HG03565 (cell line): ENCODE data around the gene TDRD12.

ENCODE experiments used
- ATAC-seq: cut with Tn5 transposase; IDR thresholded peaks from one replicate; pipeline ENCODE4 v1.9.1; 2021; ENCODE audit warnings: mild to moderate bottlenecking, moderate library complexity; ENCODE audit not compliant: unreplicated experiment

TDRD12 gene

GRCh38 chr19:32719611-32720059 is at the start of gene TDRD12:
Gene TDRD12 (plus strand): TSS chr19:32719767. CDS start chr19:32720073, 306 bp downstream.
- no peak for ATAC-seq

GRCh38 chr19:32671883-32672593 is 47.5 kb upstream of the TDRD12 start:
- no peak for ATAC-seq

- ATAC-seq: no peak
These were observed 46.7 kb upstream of the TDRD12 start for GRCh38 chr19:32672841-32673240.

- no peak for ATAC-seq
These were observed 46.0 kb upstream of the TDRD12 start for GRCh38 chr19:32673573-32673972.

GRCh38 chr19:32674153-32674930 is 45.2 kb upstream of the TDRD12 start:
- no peak for ATAC-seq

GRCh38 chr19:32674931-32675719 is 44.4 kb upstream of the TDRD12 start, which contains the start of gene ANKRD27:
Gene ANKRD27 (minus strand): TSS chr19:32675180. CDS start chr19:32659015, 16,165 bp downstream.
- ATAC-seq: peak; percentile 97

GRCh38 chr19:32675720-32676185 is 43.8 kb upstream of the TDRD12 start, which contains the start of gene RGS9BP:
Gene RGS9BP (plus strand): TSS chr19:32675848. CDS start chr19:32676264, 416 bp downstream.
- ATAC-seq: no peak

- no peak for ATAC-seq
These were observed 43.2 kb upstream of the TDRD12 start for GRCh38 chr19:32676186-32676894.

- no peak for ATAC-seq
These were observed 42.6 kb upstream of the TDRD12 start for GRCh38 chr19:32676895-32677359.

GRCh38 chr19:32677657-32678056 is 41.9 kb upstream of the TDRD12 start:
- ATAC-seq: no peak

- no peak for ATAC-seq
These were observed 38.6 kb upstream of the TDRD12 start for GRCh38 chr19:32680986-32681385.

GRCh38 chr19:32682317-32682716 is 37.2 kb upstream of the TDRD12 start:
- ATAC-seq: no peak

- ATAC-seq: no peak
These were observed 32.6 kb upstream of the TDRD12 start for GRCh38 chr19:32686847-32687475.

GRCh38 chr19:32687681-32688080 is 31.9 kb upstream of the TDRD12 start:
- no peak for ATAC-seq

- ATAC-seq: no peak
These were observed 31.3 kb upstream of the TDRD12 start for GRCh38 chr19:32688311-32688710.

- ATAC-seq: peak; percentile 65
These were observed 28.1 kb upstream of the TDRD12 start, which contains the start of gene NUDT19 for GRCh38 chr19:32691291-32691951. Gene NUDT19 (plus strand): TSS chr19:32691821. CDS start chr19:32691961, 140 bp downstream.

GRCh38 chr19:32691952-32692726 is 27.4 kb upstream of the TDRD12 start:
- peak; percentile 39 for ATAC-seq

- ATAC-seq: no peak
These were observed 26.9 kb upstream of the TDRD12 start for GRCh38 chr19:32692727-32693061.
